Fibroblast of skin of left biceps (primary cell): ENCODE measurements around the gene SGMS2.
A peak's percentile ranks its signal among the peaks of the same experiment; 100 is the strongest.

ENCODE experiments used
- DNase-seq, 2 experiments: peaks; one replicate each; pipeline ENCODE4 v3.0.0-alpha.2; 2013; ENCODE audit warnings: low read depth in 2 of 2

Gene SGMS2

DNA sequence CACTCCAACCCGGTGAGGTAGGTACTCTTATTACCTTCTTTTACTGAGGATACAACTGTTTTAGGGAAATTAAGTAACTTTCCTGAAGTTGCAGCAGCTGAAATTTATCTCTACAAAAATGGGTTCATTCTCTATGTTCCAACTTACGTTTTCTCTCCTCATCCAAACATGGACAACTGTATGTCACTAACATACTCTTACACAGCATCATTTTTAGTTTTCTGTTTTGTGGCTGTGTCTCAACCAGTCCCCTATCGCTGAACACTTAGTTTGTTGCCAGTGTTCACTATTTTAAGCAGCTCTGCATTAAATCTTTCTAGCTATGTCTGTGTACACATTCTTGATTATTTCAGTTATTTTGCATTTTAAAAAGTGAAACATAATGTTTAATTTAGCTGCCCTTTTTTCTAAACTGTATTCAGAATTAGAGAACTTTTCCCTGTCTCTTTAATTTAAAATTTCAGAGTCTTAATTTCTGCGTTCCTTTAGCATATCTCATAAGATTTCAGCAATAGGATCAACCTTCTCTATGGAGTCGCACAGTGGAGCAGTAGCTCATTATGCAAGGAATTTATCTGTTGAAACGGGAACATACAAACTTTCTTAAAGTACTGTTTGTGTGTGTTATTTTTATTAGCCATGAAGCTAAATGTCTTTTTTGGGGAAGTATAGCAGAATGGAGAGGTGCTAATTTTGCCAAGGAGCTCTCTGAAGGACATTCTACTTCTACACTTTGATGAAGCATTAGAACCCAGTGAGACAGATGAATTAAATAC is 3.8 kb downstream of the SGMS2 start:
- DNase-seq: no peak

GRCh38 chr4:107831140-107831539 is 6.4 kb downstream of the SGMS2 start:
- no peak for DNase-seq

DNA sequence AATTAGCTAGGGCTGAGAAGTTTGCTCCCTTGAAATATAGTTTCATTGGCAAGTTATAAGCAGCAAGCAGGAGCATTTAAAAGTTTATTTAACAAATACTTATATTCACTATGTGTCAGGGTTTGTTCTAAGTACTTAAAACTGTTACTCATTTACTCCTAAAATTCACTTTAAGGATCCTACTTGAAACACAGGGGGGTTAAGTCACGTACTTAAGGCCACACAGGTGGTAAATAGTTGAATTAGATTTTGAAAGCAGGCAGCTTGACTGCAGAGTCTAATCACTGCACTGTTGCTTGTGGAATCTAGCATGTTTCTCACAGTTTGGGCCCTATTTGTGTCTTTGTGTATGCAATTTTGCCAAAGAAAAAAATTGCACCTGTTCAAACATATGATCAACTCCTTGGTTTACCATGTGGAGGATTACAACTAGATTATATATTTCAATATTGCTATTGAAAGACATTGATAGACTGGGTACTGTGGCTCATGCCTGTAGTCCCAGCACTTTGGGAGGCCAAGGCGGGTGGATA is 7.6 kb downstream of the SGMS2 start:
- DNase-seq: no peak

DNA sequence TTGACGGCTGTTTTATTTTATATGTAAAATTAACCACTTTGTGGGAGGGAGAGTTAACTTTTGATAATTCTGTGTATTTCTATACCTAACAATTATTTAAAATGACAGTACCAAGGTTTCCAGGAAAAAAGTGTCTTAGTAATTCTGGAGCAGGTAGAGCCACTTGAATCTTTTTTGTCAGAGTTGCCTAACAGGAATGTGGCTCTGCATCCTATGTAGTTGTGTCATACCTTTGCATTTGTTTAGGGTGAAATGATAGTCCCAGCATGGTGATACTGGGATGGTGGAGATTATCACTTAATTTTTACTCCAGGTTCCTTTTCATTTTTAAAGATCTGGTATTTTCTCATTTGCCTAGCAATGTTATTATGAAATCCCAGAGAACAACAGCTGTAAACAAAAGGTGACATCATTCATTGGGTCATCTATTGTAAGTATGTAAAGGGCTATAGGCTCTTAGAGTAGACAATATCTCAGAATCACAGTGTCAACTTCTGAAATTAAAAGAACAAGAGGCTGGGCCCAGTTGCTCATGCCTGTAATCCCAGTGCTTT is 9.6 kb downstream of the SGMS2 start:
- DNase-seq: no peak

- DNase-seq: no peak
These were observed 10.7 kb downstream of the SGMS2 start for GRCh38 chr4:107835406-107835805.

DNA sequence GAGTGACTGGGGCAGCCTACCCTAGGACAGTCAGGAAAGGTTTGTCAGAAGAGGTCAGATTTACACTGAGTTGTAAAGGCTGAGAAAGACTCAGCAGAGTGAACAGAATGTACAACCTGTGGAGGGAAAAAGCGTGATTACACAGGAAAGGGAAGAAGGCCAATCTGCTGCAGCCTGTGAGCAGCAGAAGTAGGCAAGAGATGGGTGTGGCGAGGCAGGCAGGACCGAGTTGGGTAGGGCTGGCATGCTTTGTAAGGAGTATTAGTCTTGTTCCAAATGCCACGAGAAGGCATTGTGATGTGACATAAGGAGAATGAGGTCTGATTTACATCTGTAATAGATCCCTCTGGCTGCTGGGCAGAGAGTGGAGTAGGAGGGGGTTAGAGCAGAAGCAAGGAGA is 12.6 kb downstream of the SGMS2 start:
- no peak for DNase-seq

DNA sequence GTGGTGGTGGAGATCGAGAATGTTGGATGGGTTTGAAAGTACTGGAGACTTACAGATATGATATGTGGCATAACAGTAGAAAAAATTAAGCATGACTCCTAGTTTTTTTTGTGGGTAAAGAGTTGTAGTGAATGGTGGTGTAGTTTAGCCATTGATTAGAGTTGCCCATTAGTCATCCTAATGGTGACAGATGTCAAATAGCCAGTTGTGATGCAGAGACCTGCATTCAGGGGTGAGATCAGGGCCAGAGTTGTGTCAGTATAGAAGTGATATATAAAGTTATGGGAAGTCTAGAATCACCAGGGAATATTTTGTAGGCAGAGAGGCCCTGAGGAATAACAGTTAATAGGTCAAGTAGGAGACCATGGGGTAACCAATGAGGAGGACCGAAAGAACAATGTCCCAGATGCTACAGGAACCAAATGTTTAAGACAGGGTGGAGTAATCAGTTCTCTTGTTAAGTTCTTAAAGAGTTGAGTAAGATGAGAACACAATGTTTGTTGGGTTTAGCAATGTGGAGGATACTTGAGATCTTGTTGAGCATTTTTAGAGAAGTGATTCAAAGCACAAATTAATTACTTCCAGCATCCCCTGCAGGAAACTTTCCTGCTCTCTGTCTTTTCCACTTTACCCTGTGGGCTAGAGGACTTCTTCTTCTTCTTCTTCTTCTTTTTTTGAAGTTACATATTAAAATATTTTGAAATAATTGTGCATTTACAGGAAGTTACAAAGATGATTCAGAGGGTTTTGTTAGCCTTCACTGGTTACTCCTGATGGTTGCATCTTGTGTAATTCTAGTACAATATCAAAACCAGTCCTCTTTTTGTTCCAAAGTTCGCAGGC is 13.3 kb downstream of the SGMS2 start:
- DNase-seq: no peak

DNA sequence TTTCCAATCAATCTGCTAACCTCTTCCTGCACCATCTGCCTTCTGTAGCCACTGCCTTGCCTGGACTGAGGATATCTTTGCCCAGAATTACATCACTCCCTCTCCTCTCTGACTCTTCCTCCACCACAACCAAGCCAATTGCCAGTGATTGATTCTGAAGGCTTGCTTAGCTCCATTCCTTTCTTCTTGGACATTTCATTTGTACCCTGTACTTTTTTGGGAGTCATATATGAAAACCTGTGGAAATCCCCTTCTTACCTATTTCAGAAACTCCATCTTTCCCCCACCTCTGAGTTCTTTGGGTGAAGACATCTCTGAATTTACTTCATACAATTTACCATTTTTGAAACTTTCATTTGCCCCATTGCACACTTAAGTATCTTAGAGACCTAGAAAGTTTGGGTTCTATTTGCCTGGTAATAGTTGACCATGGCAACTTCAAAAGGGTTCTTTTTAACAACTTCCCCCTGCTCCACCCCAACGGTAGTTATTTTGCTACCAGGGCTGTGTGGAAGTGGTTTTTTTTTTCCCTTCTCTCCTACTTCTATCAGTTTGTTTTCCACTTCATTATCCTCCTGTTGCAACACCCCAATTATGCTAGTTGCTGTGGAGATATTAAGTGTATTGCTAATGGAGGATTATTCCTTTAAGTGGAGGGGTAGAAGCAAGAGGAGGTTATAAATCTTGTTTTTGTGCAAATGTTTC is 14.3 kb downstream of the SGMS2 start:
- DNase-seq: no peak

DNA sequence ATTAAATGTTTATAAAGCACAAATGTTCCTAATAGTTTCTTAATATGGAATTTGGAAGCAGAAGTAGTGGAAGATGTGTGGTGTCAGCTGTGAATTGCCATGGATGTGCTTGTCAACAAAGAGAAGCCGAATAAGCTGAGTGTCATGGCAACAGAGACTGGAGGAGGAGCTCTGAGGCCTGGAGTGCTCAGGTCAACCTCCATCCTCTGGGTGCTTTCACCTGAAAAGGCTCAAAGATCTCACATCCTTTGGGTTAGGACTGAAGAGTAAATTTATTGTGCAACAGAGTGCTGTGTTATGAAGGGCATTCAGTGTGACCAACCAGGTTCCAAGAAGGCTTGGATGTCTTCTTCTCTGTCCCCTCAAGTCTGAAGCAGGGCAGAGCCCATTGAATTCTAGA is 18.7 kb downstream of the SGMS2 start:
- DNase-seq: no peak

DNA sequence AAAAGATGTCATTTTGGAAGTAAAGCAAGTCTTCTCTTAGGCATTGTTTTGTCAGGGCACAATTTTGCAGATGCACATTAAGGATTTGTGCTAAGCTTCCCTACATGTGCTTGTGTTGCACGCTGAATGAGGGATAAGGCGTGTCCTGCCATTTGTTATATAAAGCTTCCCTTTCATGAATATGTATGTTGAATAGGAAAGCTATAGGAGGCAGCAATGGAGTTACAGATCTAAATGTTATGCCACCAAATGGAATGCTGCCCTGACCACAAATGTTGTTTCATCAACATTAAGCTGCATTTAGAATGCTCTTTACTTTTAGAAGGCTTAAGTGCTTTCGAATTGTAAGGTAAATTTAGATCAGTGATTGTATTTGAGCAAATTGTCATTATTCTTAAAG is 20.9 kb downstream of the SGMS2 start:
- no peak for DNase-seq

DNA sequence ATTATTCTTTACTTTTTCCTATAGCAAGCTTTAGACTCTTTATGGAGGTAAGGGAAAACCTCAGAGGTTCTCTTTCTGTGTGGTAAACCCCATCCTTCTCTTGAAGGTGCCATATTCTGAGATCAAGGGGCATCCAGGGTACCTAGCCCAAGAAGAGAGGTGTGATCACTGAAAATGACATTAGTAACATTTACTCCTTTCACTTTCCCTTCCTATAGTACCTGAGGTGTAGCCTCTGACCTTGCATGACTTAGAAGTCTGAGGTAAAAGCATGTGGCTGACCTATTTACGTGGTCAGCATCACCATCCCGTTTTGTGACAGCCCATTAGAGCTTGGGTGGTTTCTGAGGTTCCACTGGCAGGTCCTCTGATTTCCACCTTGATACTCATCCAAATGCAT is 25.7 kb downstream of the SGMS2 start:
- no peak for DNase-seq

- DNase-seq: no peak
These were observed 29.0 kb downstream of the SGMS2 start for GRCh38 chr4:107853444-107854355.

GRCh38 chr4:107854356-107855022 is 29.8 kb downstream of the SGMS2 start:
- peak in 1 of 2 experiments; percentile 41 for DNase-seq

DNA sequence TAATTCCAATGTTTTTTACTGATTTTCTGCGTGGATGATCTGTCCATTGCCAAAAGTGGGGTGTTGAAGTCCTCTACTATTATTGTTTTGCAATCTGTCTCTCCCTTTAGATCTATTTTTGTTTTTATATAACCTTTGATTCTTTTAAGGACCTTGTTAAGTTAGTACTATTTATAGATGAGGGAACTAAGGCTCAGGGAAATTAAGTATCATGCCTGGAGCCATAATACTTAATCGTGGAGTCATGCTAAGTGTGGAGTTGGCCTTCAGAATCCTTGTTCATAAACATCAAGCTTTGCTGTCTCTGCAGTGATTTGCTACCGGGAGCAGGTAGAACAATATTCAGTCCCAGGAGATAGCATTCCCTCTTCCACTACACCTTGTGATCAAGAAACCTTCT is 31.0 kb downstream of the SGMS2 start:
- DNase-seq: no peak

GRCh38 chr4:107856901-107857300 is 32.2 kb downstream of the SGMS2 start:
- no peak for DNase-seq

GRCh38 chr4:107857741-107858140 is 33.0 kb downstream of the SGMS2 start:
- DNase-seq: no peak

DNA sequence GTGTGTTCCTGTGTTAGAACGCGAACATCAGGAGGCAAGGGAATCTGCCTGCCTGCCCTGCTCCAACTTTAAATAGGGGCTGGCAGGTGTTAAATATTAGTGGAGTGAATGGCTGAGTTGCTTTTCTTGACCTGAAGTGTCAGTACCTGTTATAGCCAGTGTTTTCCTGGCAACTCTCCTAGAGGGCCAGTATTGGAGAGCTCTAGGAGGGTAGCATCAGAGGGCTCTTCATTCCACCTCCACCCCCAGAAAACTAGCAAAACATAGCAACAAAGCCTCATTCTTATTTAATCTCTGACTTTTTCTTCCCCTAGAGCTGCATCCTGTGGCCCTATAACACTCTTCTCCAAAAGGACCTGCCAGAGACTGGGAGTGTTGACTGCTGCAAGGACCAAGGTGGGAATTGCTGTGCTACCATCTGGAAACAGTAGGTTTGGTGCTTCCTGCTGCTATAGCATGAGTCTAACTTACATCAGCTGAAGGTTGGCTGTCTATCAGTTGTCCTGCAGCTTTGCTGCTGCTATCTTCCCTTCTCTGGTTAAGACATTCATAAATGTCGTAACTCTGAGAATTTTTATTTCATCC is 33.5 kb downstream of the SGMS2 start:
- no peak for DNase-seq

- DNase-seq: no peak
These were observed 37.9 kb downstream of the SGMS2 start for GRCh38 chr4:107862658-107863057.

DNA sequence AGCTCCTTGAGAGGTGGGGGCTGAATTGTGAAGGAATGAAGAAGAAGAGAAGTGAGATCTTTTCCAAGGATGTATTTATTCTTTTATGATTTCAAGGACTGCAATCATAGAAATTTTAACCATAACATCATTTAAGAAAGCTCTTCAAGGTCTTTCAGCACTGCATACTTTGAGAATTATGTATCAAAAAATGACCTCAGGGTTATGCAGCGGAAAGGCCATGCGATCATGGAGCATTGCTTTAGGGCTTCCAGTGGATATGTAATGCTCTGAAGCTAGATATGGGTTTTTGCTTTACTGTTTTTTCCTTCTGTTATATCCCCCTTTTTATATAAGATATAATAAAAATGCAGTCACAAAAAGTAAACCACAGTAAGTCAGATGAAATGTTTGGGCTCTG is 38.7 kb downstream of the SGMS2 start:
- DNase-seq: no peak

- DNase-seq: no peak
These were observed 39.2 kb downstream of the SGMS2 start for GRCh38 chr4:107863850-107864371.
